ENCODE measurements around the gene HSP90AB1.

Gene HSP90AB1

GRCh38 chr6:44302856-44303255 lies 56.0 kb downstream of the HSP90AB1 start:
- H3K4me1 ChIP-seq (ENCODE audit: control insufficient read depth, insufficient read depth, low read length), result no peaks in the 10 kb centered on the region; the same call in 1 of the 2 replicates
- ChIA-PET POLR2A (interaction anchor here (1.4 kb wide), 1 partner anchor 10 kb away, joined by 5 read pairs; the partner anchor contains the start of gene AARS2), CTCF (interaction anchor here (0.6 to 7.1 kb wide), 8 partner anchors 11 to 131 kb away, joined by 3 to 117 read pairs (median 8); partner anchors contain the start of genes AARS2 and TMEM151B)
- no peak overlapping the region for H3K4me3 ChIP-seq (ENCODE audit: low read depth, low read length)
- no peak for TF ChIP-seq BCL11B (tag by site-specific recombination; IDR thresholded peaks at IDR 0.05; ENCODE audit: low read depth)
- 0 out of 2 replicates have a peak, but pooled peaks have one; percentile 16 for TF ChIP-seq SCRT2 (tag by site-specific recombination; IDR thresholded peaks at IDR 0.05)
- H3K27ac ChIP-seq (ENCODE audit: extremely low read depth, low read depth, low read length), result no peak overlapping the region
- no peaks in the 10 kb centered on the region for H3K9me3 ChIP-seq (ENCODE audit: control insufficient read depth, insufficient read depth, low read depth, low read length)
- peaks cover 19 to 82% of the 10 kb centered on the region in 2 experiments for H3K36me3 ChIP-seq (ENCODE audit: control insufficient read depth in 2 of 2, insufficient read depth in 1 of 2, low read length in 2 of 2)
